ENCODE data around the gene NRXN2.

NRXN2 gene

GRCh38 chr11:64643920-64644646 is 78.9 kb downstream of the NRXN2 start:
- no peak for DNase-seq

GRCh38 chr11:64643256-64643881 is 79.6 kb downstream of the NRXN2 start:
- no peak for DNase-seq

- no peak for DNase-seq
Observed at GRCh38 chr11:64642871-64643255, 80.1 kb downstream of the NRXN2 start.

- DNase-seq, result no peak
Observed at GRCh38 chr11:64642418-64642735, 80.6 kb downstream of the NRXN2 start.

GRCh38 chr11:64641596-64642417 is 81.2 kb downstream of the NRXN2 start:
- no peak for DNase-seq

GRCh38 chr11:64639885-64640284 is 83.1 kb downstream of the NRXN2 start:
- no peak for DNase-seq

GRCh38 chr11:64638829-64639228 is 84.2 kb downstream of the NRXN2 start:
- DNase-seq, result no peak

- no peak for DNase-seq
Observed at GRCh38 chr11:64638018-64638665, 84.9 kb downstream of the NRXN2 start.

- DNase-seq, result no peak
Observed at GRCh38 chr11:64637334-64638017, 85.5 kb downstream of the NRXN2 start.

GRCh38 chr11:64633555-64634159 is 89.3 kb downstream of the NRXN2 start:
- DNase-seq, result no peak

- no peak for DNase-seq
Observed at GRCh38 chr11:64632654-64633053, 90.3 kb downstream of the NRXN2 start.

GRCh38 chr11:64632237-64632636 is 90.8 kb downstream of the NRXN2 start:
- DNase-seq, result no peak

GRCh38 chr11:64631675-64632074 is 91.3 kb downstream of the NRXN2 start:
- no peak for DNase-seq

GRCh38 chr11:64629796-64630562 is 93.0 kb downstream of the NRXN2 start:
- DNase-seq, result no peak

GRCh38 chr11:64629103-64629502 is 93.9 kb downstream of the NRXN2 start:
- DNase-seq, result no peak

GRCh38 chr11:64628596-64628995 is 94.4 kb downstream of the NRXN2 start:
- DNase-seq, result no peak

GRCh38 chr11:64627371-64627770 is 95.6 kb downstream of the NRXN2 start:
- DNase-seq, result no peak

- no peak for DNase-seq
Observed at GRCh38 chr11:64626637-64627036, 96.4 kb downstream of the NRXN2 start.

- no peak for DNase-seq
Observed at GRCh38 chr11:64624883-64625481, 98.0 kb downstream of the NRXN2 start.

GRCh38 chr11:64622681-64623080 is 100.3 kb downstream of the NRXN2 start:
- no peak for DNase-seq
